H1 (cell line): Measurements from ENCODE around the gene MRPS34. TPM values are rescaled to one million over a fixed set of nuclear protein-coding genes. Genes with fewer than 3 reads are reported as not detected.

ENCODE experiments used
- EGR1 ChIP-seq: IDR thresholded peaks from 2 replicates; pipeline ENCODE4 v1.6.1; 2011; ENCODE audit warnings: low read depth, low read length, borderline replicate concordance
- JUN ChIP-seq: IDR thresholded peaks from 2 replicates; pipeline ENCODE4 v1.6.1; 2011; ENCODE audit warnings: low read depth, mild to moderate bottlenecking, improper control_type of control experiment, low read length
- POLR2A ChIP-seq, 2 experiments: IDR thresholded peaks; 1 replicate in 1 of 2; 2 replicates in 1 of 2; pipeline ENCODE4 v1.6.1; 2011; ENCODE audit warnings: low read depth in 2 of 2, low read length in 2 of 2, mild to moderate bottlenecking in 2 of 2; ENCODE audit errors: control extremely low read depth in 1 of 2
- SIN3A ChIP-seq, 2 experiments: IDR thresholded peaks in 1 of 2; conservative IDR thresholded peaks in 1 of 2; 2 replicates each; pipeline ENCODE4 v1.6.1; 2011 to 2012; ENCODE audit warnings: low read length in 2 of 2, improper control_type of control experiment in 1 of 2, low read depth in 1 of 2, mild to moderate bottlenecking in 1 of 2
- SP4 ChIP-seq: IDR thresholded peaks from 2 replicates; pipeline ENCODE4 v1.6.1; 2012; ENCODE audit warnings: low read length, inconsistent platforms
- polyA plus RNA-seq, 7 experiments: library from polyadenylated mRNA; depleted of rRNA in 3 of 7; stranded (reverse) in 5 of 7; unstranded in 2 of 7; fragments of >200 nt in 5 of 7; fragments of 200-250 nt in 2 of 7; gene quantifications; 1 replicate in 5 of 7; 2 replicates in 1 of 7; 4 replicates in 1 of 7; pipeline versions ENCODE4 v1.2.1 to v1.2.3, GENCODE V29; 2011 to 2013; ENCODE audit warnings: missing spikeins in 2 of 7, mixed read lengths in 2 of 7
- total RNA-seq: library from RNA; stranded (reverse); fragmentation: NEBNext Ultra II Directional; extraction: Animal tissue kit (Norgen Biotek cat#: 25700); gene quantifications from 2 replicates; pipeline ENCODE4 v1.2.1, GENCODE V29; 2021

MRPS34 gene
- total and polyA plus RNA-seq, 2 of the 8 experiments (the other 6 are each of a cell fraction or from before 2014, with no cell fraction given) = 168 to 252 TPM

DNA sequence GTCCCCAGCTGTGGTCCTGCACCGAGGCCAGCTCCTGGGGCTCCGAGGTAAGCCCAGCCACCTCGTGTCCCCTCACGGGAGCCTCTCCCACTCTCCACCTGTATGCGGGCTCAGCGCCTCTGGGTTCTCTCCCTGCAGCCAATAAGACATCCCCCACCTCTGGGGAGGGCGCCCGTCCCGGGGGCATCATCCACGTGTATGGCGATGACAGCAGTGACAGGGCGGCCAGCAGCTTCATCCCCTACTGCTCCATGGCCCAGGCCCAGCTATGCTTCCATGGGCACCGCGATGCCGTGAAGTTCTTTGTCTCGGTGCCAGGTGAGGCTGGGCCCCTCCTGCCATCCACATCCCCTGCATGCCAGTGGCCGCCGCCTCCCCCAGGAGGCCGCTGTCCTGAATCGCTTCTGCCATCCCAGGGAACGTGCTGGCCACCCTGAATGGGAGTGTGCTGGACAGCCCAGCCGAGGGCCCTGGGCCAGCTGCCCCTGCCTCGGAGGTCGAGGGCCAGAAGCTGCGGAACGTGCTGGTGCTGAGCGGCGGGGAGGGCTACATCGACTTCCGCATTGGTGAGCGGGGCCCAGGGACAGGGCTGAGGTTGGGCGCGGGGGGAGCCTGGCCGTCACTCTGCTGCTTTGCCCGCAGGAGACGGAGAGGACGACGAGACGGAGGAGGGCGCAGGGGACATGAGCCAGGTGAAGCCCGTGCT lies 4.7 kb downstream of the MRPS34 start (continued):
- TF ChIP-seq SIN3A (conservative IDR thresholded peaks at IDR 0.05 in 1 of 2, IDR thresholded peaks at IDR 0.05 in 1 of 2; ENCODE audit: low read depth in 1 of 2, low read length in 2 of 2) (no peak), EGR1 (no peak), POLR2A (IDR thresholded peaks at IDR 0.05; ENCODE audit: control extremely low read depth in 1 of 2, low read depth in 2 of 2, low read length in 2 of 2) (no peak; a peak in 1 of 3 replicates), SP4 (no peak), JUN (no peak)
